ENCODE results near the gene SLC8B1.

GRCh38 chr12:113371808-113372207 is 36.9 kb upstream of the SLC8B1 start:
- TF ChIP-seq, protein P1, sequence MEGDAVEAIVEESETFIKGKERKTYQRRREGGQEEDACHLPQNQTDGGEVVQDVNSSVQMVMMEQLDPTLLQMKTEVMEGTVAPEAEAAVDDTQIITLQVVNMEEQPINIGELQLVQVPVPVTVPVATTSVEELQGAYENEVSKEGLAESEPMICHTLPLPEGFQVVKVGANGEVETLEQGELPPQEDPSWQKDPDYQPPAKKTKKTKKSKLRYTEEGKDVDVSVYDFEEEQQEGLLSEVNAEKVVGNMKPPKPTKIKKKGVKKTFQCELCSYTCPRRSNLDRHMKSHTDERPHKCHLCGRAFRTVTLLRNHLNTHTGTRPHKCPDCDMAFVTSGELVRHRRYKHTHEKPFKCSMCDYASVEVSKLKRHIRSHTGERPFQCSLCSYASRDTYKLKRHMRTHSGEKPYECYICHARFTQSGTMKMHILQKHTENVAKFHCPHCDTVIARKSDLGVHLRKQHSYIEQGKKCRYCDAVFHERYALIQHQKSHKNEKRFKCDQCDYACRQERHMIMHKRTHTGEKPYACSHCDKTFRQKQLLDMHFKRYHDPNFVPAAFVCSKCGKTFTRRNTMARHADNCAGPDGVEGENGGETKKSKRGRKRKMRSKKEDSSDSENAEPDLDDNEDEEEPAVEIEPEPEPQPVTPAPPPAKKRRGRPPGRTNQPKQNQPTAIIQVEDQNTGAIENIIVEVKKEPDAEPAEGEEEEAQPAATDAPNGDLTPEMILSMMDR (conservative IDR thresholded peaks at IDR 0.05 in 1 of 2, IDR thresholded peaks at IDR 0.05 in 1 of 2; ENCODE audit: low read depth in 1 of 2, low read length in 2 of 2): no peak
- TF ChIP-seq EZH2 (IDR thresholded peaks at IDR 0.05; ENCODE audit: low read length, missing control alignments): no peak

Data from fibroblast of lung (primary cell).